ENCODE measurements around the gene PTPRU. TPM values are rescaled to one million over a fixed set of nuclear protein-coding genes. Genes with fewer than 3 reads are reported as not detected.

PTPRU gene
- polyA plus RNA-seq, 2 of the 4 experiments (the other 2 are of a cell fraction) = 5.7 to 6.1 TPM

DNA sequence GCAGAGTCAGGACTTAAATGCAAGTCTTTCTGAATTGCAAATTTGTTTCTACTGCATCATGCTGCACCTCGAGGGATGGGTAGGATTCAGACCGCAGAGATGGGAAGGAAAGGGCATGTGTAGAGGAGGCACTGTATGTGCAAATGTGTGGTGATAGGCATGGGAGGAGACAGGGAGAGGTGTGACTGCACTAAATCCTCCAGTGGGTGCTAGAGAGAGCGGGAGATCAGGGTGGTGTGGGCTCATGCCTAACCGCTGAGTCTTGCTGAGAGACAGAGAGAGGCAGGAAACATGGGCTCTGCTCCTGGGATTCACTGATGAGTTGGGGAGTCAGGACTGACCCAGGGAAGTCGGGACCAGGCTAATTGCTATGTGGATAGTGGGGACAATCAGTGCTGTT, 61.1 kb downstream of the PTPRU start:
- ChIA-PET CTCF (no interaction called here), POLR2A (no interaction called here)
- Histone ChIP-seq H3K27ac (no peak overlapping the region), H3K4me1 (no peaks in the 10 kb centered on the region), H3K4me3 (no peak overlapping the region), H3K9me3 (no peaks in the 10 kb centered on the region), H3K4me2 (no peak overlapping the region)
- 80% methylated on average over 5 of the region's 5 CpGs for WGBS (ENCODE audit: missing lambda C conversion rate)
- no peak for FAIRE-seq
- no peak for ATAC-seq
- no peak for DNase-seq (ENCODE audit: low read depth in 1 of 2, low spot score in 1 of 2)
- TF ChIP-seq, protein P1, sequence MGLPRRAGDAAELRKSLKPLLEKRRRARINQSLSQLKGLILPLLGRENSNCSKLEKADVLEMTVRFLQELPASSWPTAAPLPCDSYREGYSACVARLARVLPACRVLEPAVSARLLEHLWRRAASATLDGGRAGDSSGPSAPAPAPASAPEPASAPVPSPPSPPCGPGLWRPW (IDR thresholded peaks at IDR 0.05) = no peak
- TF ChIP-seq REST (IDR thresholded peaks at IDR 0.05) (no peak), EP300 (IDR thresholded peaks at IDR 0.05) (no peak)

DNA sequence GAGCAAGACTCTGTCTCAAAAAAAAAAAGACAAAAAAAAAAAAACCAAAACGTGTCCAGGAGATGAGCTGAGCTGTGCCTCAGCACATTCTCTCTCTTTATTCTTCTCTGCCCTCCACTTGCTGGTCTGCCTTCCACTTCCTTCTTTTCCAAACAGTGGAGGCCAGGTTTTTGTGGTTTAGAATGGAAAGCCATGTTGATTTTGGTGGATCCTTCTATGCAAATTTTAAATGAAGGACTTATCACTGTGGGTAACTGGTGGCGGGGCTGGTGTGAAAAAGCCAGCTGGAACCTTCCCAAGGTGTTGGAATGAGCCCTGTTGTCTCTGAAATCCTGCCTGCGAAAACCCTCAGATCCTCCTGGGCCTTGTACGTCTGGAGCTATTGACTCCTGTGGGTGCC, 61.9 kb downstream of the PTPRU start:
- H3K27ac ChIP-seq = no peak overlapping the region
- no peaks in the 10 kb centered on the region for H3K9me3 ChIP-seq
- ATAC-seq (no peak), DNase-seq (ENCODE audit: low read depth in 1 of 2, low spot score in 1 of 2) (no peak), FAIRE-seq (no peak)
- no peaks in the 10 kb centered on the region for H3K4me1 ChIP-seq
- no peak overlapping the region for H3K4me2 ChIP-seq
- ChIA-PET CTCF (no interaction called here), POLR2A (no interaction called here)
- 79% methylated on average over 4 of the region's 4 CpGs for WGBS (ENCODE audit: missing lambda C conversion rate)
- TF ChIP-seq PHF8 (IDR thresholded peaks at IDR 0.05; ENCODE audit: borderline replicate concordance, low read depth) (no peak), RNF2 (IDR thresholded peaks at IDR 0.05; ENCODE audit: borderline replicate concordance, low read depth) (no peak), REST (IDR thresholded peaks at IDR 0.05) (no peak), HOXA7 (CRISPR knock-in tag; IDR thresholded peaks at IDR 0.05) (no peak)
- H3K4me3 ChIP-seq = no peak overlapping the region

DNA sequence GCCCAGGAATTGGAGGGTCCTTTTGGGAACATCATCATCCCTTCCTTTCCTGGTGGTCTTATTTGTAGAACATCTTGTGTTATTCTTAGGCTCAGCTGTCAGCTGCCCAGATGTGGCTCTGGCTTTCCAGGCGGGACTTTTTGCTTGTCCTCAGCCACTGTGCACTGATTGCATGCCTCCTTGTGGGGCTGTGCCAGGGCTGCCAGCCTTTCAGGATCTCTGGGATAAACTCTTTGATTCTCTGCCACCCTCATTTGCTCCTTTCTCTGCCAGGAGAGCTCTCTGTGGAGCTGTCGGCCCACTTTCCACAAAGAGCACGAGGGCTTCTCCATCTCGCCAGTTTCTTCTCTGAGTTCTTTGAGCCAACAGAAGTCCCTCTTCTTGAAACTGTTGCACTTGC, 63.1 kb downstream of the PTPRU start:
- no peak overlapping the region for H3K4me3 ChIP-seq
- DNase-seq (ENCODE audit: low read depth in 1 of 2, low spot score in 1 of 2) (no peak), FAIRE-seq (no peak), ATAC-seq (no peak)
- WGBS (ENCODE audit: missing lambda C conversion rate) = 89% methylated on average over 4 of the region's 4 CpGs
- H3K9me3 ChIP-seq = no peaks in the 10 kb centered on the region
- H3K4me2 ChIP-seq = no peak overlapping the region
- H3K27ac ChIP-seq = no peak overlapping the region
- no peaks in the 10 kb centered on the region for H3K4me1 ChIP-seq
- POLR2A ChIA-PET = no interaction called here
- CTCF ChIA-PET = interaction anchor here (0.8 kb wide), 1 partner anchor 60 kb away, joined by 3 read pairs; no protein-coding TSS in a partner anchor
- TF ChIP-seq MAFK (IDR thresholded peaks at IDR 0.05; ENCODE audit: partially characterized antibody) (no peak), CBX2 (IDR thresholded peaks at IDR 0.05; ENCODE audit: borderline replicate concordance, low read depth) (no peak), EHMT2 (IDR thresholded peaks at IDR 0.05; ENCODE audit: low read depth) (no peak), MAZ (IDR thresholded peaks at IDR 0.05; ENCODE audit: borderline replicate concordance, low read depth, low read length) (no peak), FOSB (CRISPR knock-in tag; IDR thresholded peaks at IDR 0.05) (no peak), HOXB5 (CRISPR knock-in tag; IDR thresholded peaks at IDR 0.05) (no peak), MYC (IDR thresholded peaks at IDR 0.05; ENCODE audit: borderline replicate concordance, low read length) (no peak), ZFP36 (IDR thresholded peaks at IDR 0.05; ENCODE audit: borderline replicate concordance, partially characterized antibody) (no peak), REST (IDR thresholded peaks at IDR 0.05) (no peak), SMC3 (IDR thresholded peaks at IDR 0.05) (no peak), RCOR1 (IDR thresholded peaks at IDR 0.05; ENCODE audit: low read depth, low read length) (no peak), HOXB13 (CRISPR knock-in tag; IDR thresholded peaks at IDR 0.05; ENCODE audit: low read depth) (no peak), PHF8 (IDR thresholded peaks at IDR 0.05; ENCODE audit: borderline replicate concordance, low read depth) (no peak)
- TF ChIP-seq, protein P1 (IDR thresholded peaks at IDR 0.05) = no peak
- TF ChIP-seq, protein P2, sequence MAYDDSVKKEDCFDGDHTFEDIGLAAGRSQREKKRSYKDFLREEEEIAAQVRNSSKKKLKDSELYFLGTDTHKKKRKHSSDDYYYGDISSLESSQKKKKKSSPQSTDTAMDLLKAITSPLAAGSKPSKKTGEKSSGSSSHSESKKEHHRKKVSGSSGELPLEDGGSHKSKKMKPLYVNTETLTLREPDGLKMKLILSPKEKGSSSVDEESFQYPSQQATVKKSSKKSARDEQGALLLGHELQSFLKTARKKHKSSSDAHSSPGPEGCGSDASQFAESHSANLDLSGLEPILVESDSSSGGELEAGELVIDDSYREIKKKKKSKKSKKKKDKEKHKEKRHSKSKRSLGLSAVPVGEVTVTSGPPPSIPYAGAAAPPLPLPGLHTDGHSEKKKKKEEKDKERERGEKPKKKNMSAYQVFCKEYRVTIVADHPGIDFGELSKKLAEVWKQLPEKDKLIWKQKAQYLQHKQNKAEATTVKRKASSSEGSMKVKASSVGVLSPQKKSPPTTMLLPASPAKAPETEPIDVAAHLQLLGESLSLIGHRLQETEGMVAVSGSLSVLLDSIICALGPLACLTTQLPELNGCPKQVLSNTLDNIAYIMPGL (CRISPR knock-in tag; IDR thresholded peaks at IDR 0.05; ENCODE audit: borderline replicate concordance) = no peak
